Fibroblast of peridontal ligament (primary cell): ENCODE data around the gene CERS2.

Experiments
- DNase-seq: peaks from one replicate; pipeline ENCODE4 v3.0.0-alpha.2; 2010; ENCODE audit errors: extremely low read depth

CERS2 gene

GRCh38 chr1:150997126-150997872 lies 22.7 kb upstream of the CERS2 start:
- DNase-seq: no peak

DNA sequence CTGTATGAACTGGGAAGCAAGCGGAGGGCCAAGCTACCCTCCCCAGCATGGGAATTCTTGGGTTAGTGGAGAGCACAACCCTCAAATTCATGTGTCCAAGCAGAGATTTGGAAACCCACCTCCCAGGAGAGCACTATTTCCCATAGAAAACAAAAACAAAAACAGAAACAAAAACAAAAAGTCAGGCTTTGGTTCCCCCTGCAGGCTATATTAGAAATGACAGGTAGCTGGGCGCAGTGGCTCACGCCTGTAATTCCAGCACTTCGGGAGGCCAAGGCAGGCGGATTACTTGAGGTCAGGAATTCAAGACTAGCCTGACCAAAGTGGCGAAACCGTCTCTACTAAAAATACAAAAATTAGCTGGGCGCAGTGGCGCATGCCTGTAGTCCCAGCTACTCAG lies 21.3 kb upstream of the CERS2 start:
- peak; percentile 56 for DNase-seq

- DNase-seq: no peak
Observed at GRCh38 chr1:150995460-150995859, 20.8 kb upstream of the CERS2 start.

GRCh38 chr1:150994248-150994647 lies 19.6 kb upstream of the CERS2 start:
- DNase-seq: no peak

DNA sequence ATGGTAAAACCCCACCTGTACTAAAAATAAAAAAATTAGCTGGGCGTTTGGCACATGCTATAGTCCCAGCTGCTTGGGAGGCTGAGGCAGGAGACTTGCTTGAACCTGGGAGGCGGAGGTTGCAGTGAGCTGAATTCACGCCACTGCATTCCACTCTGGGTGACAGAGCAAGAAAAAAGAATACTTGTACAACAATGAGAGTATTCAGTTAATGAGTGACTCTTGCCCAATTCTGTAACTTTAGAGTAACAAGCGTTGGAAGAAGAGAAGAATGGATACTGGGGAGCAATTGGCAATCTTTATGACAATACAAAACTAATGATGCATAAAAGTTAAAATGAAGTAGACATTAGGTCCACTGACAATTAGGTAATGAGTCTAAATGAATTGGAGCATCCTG lies 18.0 kb upstream of the CERS2 start:
- DNase-seq: no peak

- no peak for DNase-seq
Observed at GRCh38 chr1:150987924-150988323, 13.3 kb upstream of the CERS2 start.

GRCh38 chr1:150985179-150985825 lies 10.7 kb upstream of the CERS2 start:
- DNase-seq: no peak

DNA sequence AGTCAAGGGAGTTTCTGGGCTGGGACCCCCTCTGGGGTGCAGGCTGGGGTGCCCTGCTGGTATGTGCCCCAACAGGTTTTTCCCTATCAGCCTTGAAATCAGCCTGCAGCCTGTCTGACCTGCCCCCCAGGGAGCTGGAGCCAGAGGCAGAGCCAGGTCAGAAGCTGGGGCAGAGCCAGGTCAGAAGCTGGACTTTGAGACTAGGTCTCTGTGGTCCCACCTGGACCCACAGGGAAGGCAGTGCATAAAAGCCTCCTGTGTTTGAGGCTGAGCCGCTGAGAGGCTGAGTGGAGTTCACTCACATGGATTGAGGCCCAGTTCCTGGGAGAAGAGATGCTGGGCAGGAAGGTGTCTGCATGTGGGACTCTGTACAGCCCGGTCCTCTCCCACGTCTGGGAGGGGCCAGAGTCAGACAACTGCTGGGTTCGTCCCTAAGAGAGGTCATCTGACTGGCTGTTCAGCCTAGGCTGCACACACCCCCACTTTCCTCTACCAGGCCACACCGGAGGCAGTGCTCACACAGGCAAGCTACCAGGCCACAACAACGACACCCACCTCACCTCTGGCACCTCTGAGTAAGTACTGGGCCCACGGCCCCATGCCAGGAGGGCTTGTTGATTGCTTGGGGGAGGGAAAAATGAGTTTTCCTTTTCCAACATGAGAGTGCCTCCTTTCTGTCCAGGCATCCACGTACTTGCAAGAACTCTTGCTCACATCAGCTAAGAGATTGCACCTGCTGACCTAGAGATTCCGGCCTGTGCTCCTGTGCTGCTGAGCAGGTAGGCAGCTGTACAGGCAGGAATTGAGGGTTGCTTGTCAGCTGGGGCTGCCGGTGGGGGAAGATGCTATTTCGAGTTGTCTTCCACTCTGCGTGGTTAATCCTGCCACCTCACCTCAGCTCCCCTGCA lies 7.4 kb upstream of the CERS2 start, which contains the start of gene ANXA9:
ANXA9 (plus strand) TSS at position 488 of the 908 bp plus-strand sequence. CDS start 814 bp downstream, outside the sequence.
- DNase-seq: no peak

DNA sequence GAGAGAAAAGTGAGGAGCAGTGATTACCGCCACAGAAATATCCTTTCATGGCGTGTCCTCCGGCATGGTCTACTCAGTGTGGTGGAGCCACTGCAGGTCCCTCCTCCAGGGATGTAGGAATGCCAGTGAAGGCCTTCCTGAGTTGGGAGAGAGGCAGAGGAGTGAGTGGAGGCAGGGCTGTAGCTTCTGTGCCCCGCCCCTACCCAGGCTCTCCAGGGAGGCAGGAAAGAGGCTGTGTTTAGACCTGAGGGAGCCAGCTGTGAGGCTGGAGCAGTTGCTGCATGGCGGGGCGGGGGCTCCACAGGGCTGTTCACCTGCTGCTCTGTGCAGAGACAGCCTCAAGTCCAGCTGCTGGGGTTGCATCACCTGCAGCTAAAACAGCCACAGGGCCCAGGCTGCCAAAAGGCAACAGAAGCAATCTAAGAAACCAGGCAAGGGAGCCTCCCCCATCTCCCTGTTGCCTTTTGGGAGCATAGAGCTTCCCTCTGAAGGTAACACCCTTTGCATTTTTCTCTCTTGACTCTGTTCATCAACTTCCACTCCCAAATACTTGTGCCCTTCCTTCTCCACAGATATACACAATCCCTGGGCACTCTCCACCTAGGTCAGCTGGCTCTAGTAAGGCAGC lies 6.7 kb upstream of the CERS2 start:
- no peak for DNase-seq

DNA sequence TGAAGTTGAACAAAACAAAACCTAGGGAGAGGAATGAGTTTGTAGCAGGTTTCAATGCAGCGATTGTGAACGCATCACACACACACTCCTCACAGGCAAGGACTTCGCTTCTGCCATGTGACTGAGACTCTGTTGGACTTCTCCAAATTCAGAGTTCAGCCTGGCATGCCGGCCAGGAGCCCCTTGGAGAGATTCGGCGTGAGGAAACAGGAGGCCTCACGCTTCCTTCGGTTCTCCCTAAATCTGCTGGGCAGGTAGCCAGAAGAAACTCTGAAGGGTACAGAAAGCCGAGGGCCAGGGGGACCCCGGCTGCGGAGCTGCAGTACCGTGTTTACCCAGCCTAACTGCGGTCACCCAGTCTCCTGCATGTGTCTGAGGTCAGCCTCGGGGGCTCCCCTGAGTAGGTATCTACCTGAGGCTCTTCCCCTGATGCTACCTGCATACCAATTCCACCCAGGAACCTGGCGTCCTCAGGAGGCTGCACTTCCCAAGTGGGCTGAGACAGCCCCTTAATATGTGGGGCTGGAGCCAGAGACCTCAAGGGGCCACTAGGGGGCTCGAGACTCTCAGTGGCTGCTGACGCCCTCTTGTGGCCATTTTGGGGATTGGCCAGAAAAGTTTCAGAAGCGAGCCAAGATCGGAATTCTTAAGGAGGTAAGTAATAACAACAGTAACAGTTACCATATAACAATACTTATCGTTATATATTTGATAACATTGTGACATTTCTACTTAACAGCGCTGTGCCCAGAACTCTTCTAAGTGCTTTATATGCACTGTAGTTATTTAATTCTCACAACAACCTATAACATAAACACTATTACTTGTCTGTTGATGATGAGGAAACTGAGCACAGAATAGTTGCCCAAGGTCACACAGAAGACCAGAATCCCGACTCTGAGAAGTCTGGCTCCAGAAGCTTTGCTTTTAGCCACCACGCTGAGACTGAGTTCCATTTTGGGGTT lies 4.7 kb upstream of the CERS2 start:
- peak; percentile 94 for DNase-seq

DNA sequence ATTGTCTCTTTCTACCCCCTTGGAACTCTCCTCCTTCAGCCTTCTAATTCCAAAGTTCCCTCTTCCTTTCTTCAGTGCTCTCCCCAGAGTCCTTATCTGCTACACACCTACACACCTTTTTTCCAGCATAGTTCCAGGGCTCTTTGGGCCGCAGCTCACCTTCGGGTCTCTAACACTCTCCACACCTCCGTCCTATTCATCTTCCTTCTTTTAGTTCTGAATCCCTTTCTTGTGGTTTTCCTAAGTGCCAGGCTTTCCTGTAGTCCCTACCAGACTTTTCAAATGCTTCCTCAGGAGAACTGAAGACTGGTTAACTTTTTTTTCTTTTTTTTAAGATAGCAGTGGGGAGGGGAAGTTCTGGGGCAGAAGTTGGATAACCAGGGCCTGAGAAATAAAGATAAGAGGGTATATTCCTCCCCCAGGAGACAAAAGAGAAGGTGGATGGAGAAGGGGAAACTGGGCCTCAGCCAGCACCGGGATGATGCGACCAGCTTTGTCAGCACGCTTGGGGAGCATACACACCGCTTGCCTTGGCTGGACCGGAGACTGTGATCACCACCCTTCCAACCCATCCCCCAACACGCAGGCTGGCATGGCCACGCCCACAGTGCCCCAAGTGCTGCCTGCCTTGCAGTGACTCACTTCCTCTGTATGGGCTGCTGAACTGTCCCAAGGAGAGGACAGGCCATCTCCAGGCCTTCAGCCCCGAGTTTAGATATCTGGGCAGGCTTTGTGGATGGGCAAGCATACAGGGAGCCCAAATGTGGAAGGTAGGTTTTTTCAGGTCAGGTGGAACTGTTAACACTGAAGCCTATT lies 2.5 kb upstream of the CERS2 start:
- DNase-seq: no peak

- no peak for DNase-seq
Observed at GRCh38 chr1:150976401-150976821, 1.8 kb upstream of the CERS2 start.

DNA sequence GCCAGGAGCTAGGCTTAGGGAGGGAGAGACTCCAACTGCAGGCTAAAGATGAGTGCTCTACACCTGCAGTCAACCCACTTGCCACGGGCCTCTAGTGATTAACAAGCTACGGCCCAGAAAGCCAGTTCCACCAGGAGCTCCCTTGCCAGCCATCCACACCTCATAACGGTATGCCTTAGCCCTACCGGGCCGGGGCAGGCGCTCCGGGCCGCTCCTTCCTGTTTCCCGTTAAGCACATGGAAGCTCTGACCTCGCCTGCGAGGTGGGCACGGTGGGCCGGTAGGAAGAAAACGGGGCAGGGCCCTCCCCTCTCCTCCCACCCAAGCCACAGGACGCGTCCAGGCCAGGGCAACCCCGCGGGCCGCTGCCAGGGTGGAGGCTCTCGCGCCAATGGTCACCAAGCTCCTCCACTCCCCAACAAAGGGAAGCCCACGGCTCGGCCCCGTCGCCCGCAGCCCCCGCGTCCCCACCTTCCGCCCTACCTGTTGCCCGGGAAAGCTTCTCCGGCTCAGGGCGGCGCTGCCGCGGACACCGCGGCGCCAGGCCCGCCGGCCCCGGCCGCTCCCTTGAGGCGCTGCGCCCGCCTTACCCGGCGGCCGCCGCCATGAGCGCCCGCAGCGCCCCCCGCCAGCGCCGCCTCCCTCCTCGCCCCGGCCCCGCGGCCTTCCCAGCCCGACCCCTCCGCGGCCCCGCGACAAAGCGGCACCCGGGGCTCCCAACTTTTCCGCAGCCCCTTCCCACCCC lies 627 bp downstream of the CERS2 start:
- no peak for DNase-seq

- DNase-seq: no peak
Observed at GRCh38 chr1:150973258-150973835, 1.3 kb downstream of the CERS2 start.

DNA sequence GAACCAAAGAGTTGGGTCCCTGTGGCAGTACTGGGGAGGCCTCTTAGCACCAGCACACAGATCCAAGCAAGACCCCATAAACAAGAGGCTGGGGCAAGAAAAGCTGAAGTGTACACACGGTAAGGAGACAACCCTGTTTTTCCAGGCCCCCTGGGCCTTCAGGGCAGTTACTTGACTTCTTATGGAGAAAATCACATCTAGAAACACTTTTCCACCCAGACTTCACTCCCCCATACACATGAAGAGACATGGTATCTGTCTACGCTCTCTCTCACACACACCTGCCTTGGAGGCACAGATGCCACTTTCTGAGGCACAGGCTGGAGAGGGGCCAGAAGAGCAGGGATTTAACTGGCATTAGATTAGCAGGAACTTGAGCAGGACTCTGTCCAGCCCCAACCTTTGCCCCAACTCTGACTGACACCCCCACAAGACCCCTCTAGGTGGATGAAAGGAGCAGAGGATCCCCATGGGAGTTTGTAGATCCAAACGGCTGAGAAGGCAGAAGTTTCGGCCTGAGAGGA lies 2.2 kb downstream of the CERS2 start:
- DNase-seq: no peak

DNA sequence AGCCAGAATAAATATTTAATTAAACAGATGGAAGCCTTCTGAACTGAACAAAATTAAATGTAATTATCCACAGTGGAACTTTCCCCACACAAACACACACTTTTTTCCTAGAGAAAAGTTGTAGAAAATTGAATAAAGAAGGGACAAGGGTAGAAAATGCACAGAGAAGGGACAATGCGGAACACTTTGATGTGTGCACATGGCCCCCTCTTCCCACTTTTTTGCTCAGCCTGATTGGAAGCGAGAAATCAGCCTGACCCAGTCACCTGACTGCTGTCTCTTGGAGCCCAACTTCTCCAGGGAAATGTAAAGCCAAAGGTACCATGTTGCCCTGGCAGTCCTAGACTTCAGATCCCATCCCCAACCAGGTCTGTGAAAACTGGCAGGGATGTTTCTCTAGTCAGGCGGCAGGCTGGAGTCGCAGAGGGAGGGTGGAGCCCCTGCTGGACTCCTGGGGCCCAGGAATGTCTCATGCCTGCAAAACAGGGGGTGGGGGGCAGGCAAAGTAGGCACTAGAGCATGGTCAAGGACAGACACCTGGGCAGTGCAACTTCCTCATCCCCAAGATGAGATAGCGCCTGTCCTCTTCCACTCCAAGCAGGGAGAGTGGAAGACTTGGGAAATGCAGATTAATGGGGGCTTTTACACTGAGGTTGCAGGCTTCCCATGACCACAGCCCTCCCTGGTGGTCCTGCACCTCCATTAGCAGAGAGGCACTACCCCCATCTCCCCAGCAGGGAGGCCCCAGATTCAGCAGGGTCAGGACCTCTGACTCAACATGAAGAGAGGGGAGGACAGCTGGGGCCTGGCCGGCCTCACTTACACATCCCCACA lies 2.8 kb downstream of the CERS2 start:
- no peak for DNase-seq

DNA sequence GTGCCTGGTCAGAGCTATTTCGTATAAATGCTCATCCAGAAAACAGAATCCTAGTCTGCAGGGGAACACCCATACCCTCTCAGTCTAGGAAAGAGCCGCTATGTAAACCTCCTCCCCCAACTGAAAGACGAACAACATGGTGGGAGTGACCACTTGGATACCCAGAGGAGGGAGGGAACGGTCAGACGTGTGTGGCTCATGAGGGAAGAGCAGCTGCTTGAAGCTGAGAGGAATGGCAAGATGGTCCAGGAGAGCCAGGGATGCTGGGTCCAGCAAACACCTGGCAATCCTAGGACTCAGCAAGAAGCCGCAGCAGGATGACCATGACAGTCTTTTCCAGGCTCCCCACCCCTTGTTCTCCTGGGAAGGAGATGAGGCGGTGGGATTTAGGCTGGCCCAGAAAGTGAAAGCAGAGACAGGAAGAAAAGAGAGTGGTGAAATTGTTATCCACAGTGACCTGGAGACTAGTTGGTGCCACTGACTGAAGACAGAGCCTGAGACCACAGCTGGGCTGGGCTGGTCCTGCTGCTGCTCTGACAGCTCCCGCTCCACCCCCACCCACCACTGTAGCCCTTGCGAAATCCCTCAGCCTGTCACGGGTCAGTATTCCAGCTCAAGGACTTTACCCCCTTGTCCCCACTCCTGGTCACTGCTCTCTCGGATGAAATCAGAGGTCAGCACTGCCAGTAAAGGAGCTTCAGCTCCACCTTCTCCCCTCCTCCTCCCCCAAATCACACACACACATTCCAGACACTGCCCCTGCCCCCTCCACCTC lies 3.6 kb downstream of the CERS2 start:
- peak; percentile 44 for DNase-seq
